G401 (cell line): ENCODE results near the gene MMP27. TPM values are rescaled to one million over a fixed set of nuclear protein-coding genes. Genes with fewer than 3 reads are reported as not detected.

Experiments
- DNase-seq: peaks from one replicate; pipeline ENCODE4 v3.0.0-alpha.2; 2015; ENCODE audit warnings: low spot score
- in situ Hi-C: cut with HindIII; loops from 2 replicates; pipeline ENCODE4 v1.10.0; 2016; ENCODE audit warnings: low sequenced_read_pairs, mixed read lengths
- total RNA-seq: library from RNA; depleted of rRNA; stranded (reverse); fragments of >200 nt; shearing (Covaris generic); gene quantifications from 2 replicates; pipeline ENCODE4 v1.2.3, GENCODE V29; 2014

MMP27 gene
- total RNA-seq, 1 experiment from 2014 or later: not detected

DNA sequence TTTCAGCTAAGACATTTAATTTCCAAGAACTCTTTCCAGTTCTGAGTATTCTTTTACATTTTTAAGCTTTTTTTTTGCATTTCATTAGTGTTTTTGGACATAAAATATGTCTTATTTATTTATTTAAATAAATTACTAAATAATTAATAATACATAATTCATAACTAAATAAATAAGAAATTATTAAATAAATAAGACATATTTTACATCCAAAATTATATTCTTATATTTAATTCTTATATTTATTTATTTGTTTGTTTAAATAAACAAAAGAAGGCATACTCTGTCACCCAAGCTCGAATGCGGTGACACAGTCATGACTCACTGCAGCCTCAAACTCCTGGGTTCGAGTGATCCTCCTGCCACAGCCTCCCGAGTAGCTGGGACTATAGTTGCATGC lies 3.1 kb upstream of the MMP27 start:
- in situ Hi-C loops: no loop called here
- no peak for DNase-seq

DNA sequence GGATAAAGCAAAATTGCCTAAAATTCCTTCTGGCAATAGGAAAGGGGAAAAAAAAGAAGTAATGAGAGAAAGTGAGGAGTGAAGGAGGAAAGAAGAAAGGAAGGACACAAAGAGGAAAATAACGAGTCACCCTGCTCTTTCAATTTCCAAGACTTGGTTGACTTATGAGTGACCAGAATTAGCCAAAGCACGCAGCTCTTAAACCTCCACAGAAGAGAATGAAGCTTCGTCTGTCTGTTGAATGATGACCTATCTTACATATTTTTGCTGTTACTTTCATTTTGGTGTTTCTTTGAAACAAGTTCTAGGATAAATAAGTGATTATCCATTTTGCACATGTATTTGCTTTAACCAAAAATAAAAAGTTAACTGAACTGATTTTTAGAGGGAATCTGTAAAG lies 728 bp downstream of the MMP27 start:
- no peak for DNase-seq
- in situ Hi-C loops: no loop called here

DNA sequence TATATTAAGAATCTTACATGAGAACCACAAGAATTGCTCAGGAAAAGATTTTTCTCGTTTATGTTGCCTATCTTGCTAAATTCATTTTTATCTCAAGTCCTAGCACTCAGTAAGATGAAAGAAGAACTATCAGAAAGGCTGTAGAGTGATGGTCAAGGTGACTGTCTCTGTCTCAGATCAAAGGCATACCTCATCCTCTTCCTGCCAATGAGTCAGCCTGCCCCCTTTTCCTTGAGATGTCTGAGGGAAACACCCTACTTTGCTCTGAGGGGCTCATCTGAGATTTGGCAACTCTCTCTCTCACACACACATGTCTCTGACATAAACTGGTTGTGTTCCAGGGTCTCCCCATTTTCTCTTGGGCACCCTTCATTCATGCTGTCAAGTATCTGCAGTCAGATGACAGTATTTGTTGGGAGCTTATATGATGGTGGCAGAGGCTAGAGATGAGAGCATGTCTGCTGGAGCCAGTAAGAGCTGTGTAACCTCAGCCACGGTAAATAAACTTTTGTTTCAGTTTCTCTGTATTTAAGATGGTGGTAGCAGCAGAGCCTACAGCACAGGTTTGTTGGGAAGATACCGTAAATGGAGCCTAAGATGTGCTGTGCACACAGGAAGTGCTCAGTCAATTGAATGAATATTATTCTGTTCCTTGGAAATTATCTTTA lies 1.6 kb downstream of the MMP27 start:
- no peak for DNase-seq
- in situ Hi-C loops: no loop called here

DNA sequence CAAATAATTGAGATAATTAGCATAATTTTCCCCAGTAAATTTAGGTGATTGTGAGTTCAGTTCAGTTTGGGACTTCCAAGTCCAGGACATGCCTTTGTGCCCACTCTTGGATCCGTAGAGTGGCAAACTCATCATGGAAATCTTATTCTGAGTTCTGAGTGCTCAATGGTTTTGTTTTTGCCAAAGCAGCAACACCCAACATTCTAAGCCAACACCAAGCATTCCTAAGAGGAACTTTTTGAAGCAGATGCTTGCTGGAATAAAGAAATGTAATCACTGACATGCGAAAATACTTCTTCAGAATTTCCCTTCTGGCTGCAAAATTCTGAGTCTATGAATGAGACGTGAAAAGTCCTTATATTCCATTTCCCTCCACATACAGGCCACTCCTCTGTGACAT lies 10.4 kb downstream of the MMP27 start:
- in situ Hi-C loops: no loop called here
- no peak for DNase-seq

DNA sequence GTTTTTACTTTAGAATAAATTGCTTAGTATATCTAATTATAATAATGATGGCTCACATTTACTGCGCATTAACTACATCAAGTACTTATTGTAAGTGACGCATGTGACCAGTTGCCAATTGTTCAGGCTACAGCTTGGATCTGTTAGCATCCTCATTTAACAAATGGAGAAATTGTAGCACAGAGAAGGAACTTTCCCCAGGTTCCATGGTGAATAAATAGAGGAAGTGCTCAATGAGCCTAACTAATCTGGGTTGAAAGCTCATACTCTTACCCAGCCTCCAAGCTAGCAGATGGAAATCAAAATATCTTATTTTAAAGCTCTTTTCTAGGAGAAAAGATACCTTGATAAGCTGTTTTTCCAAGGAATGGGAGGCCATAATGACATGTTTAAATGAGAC lies 19.8 kb downstream of the MMP27 start:
- in situ Hi-C loops: no loop called here

DNA sequence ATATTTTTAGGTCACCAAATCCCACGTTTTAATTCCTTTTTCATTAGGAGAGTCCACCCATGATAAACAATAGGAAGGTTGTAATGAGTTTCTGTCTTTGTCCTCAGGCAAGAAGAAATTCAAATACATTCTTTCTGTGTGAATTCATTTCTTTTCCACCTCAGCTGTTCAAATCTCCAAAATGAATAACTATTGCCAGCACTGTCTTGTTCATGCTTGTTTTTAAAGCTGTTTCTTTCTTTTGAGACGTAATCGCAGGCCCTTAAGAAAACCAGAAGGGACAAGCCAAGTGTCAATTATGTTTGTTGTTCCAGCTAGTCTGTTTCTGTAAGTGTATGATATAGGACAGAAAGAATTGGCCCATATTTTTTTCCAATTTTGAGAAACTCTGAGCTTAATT lies 20.2 kb downstream of the MMP27 start:
- in situ Hi-C loops: no loop called here
- DNase-seq: no peak

More for the DNA sequence above, 19.8 kb downstream of the MMP27 start:
- no peak for DNase-seq

DNA sequence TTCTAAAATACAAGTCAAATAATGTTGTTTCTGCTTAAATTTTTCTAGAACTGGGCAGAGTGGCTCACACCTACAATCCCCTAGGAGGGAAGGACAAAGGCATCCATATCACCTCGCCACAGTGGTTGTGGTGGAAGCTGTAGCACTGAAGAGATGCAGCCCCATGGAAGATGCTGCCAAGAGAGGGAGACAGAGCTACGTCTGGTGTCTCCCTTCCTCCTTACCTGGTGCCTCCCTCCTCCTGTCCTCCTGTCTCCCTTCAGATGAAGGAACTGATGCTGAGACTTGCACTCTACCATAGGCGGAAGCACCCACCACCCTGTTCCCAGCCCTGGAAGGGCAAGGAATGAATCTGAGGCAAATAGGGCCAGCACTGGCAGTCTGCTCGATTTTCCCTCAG lies 22.3 kb downstream of the MMP27 start:
- DNase-seq: no peak
- in situ Hi-C loops: no loop called here

DNA sequence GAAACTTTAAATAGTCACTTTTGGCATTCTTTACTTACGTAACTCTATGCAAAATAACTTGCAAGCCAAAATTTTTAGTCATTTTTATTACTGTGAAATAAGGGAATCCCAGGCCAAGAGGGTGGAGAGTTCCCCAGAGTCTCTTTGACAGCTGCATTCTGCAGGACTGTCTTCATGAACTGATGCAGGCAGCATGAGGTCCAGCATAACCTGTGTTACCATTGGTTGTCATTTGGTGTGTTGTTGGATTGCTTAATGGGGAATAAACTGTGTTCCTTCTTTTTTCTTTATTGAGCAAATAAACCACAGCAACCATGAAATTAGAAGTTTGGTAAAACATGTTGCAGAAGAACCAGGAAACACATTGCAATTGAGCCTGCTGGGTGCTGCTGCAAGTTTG lies 24.6 kb downstream of the MMP27 start:
- in situ Hi-C loops: no loop called here
- DNase-seq: no peak

DNA sequence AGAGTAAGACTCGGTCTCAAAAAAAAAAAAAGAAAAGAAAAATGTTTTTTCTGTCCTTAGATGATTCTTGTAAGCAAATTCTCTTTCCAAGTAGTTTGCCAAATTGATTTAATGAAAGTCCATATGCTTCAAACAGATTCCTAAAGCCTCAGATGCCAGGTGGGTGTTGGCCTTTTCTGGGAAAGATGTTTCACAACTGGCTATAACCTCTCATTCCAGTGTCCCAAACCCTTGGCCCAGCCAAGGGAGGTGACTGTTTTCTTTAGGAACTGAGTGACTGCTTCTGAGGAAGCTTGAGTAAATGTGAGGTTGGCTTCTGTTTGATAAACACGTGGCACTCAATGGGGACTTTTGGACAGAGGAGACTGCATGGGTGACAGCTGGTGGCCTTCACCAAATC lies 27.5 kb downstream of the MMP27 start:
- DNase-seq: no peak
- in situ Hi-C loops: no loop called here

DNA sequence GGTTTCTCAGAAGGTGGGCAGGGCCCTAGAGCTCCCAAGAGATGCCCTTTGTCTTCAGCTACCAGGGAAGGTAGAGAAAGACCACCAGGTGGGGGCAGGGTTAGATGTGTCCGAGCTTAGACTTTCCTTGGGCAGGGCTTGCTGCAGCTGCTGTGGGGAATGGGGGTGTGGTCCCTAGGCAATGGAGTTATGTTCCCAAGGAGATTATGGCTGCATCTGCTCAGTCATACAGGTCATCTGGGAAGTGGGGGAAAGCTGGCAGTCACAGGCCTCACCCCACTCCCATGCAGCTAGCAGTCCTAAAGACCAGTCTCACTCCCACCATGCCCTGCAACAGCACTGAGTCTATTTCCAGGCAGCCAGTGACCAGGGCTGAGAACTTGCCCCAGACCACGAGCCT lies 29.5 kb downstream of the MMP27 start:
- DNase-seq: no peak
- in situ Hi-C loops: no loop called here

DNA sequence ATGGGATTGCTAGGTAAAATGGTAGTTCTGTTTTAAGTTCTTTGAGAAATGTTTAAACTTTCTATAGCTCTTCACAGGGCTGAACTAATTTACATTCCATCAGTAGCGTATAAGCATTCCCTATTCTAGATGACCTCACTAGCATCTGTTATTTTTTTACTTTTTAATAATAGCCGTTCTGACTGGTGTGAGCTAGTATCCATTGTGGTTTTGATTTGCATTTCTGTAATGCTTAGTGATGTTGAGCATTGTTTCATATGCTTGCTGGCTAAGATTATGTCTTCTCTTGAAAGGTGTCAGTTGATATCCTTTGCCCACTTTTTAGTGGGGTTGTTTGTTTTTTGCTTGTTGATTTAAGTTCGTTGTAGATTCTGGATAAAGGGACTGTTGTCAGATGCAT lies 35.9 kb downstream of the MMP27 start:
- in situ Hi-C loops: no loop called here
- no peak for DNase-seq

DNA sequence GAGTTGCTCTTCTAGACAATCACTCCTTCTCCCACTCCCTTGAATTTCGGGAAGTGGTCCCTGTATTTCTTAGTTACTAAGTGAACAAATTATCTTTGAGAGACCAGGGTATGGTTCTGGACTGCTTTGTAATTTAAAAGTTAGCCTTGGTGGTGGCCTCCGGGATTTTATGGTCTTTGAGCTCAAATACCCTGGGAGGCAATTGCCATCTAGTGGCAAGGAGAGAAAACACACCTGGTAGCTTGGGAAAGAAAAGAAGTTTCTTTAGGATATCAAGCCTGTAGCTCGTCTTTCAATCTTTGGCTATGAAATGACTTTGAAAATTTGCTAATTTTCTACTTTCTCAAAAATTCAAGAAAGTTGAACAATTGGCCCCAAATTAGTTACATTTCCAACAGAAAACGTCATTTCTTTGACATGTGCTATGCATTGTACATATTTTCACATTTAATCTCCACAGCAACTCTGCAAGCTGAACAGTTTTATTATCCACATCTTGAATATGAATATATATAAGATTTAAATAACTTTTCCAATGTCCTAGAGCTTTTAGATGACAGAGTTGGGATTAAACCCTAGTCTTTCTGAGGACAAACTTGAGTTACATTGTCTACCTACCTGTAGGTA lies 39.1 kb downstream of the MMP27 start:
- DNase-seq: peak; percentile 8
- in situ Hi-C loops: no loop called here

DNA sequence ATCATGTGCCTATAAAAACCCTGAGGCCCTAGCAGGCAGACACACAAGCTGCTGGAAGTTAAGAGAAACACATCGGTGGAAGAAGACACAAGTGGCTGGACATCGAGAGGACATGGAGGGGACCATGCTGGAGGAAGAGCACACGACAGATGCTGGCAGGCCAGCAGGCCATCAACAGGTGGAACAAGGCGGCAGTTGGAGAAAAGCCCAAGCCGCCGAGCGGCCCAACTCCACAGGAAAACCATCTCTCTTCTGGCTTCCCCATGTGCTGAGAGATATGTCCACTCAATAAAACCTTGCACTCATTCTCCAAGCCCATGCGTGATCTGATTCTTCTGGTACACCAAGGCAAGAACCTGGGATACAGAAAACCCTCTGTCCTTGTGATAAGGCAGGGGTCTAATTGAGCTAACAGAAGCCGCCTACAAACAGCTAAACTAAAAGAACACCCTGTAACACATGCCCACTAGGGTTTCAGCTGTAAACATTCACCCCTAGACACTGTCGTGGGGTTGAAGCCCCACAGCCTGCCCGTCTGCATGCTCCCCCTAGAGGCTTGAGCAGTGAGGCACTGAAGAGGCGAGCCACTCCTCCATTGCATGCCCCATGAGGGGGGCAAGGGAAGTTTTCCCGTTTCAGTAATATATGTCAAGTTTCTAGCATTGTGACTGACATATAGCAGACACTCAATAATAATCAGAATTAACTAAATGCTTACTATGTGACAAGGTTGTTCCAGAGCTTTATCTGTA lies 41.4 kb downstream of the MMP27 start:
- no peak for DNase-seq
- in situ Hi-C loops: no loop called here

DNA sequence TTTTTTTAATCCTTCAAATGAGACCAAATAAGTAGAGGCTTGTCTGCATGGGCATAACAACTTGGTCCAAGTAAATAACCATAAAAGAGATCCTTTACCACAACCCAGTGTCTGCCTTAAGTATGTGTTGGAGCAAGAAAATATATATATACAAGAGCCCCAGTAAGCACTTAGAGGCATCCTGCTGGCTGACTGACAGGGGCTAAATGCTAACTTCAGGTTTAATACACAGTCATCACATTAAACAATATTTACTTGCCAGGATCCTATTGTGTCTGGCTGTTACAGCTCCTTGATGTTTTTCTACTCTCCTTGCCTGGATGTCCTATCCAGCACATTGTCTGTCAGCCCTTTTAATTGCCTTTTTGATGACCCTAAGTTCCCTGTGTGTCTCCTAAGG lies 43.0 kb downstream of the MMP27 start:
- in situ Hi-C loops: no loop called here
- no peak for DNase-seq

DNA sequence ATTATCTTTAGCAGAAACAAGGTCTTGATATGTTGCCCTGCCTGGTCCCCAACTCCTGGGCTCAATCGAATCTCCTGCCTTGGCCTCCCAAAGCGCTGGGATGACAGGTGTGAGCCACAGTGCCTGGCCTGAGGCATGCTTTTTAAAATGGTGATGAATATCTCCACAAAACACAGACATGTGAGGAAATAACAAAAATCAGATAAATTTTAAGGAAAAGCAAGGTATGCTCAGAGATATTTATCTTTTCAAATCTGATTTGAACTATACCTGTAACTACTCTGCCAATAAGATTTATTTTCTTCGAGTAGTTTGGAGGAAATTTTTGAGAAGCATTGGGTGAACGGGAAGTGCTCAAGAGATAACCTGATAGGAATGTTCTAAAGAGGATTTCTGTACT lies 44.5 kb downstream of the MMP27 start:
- in situ Hi-C loops: no loop called here
- no peak for DNase-seq

DNA sequence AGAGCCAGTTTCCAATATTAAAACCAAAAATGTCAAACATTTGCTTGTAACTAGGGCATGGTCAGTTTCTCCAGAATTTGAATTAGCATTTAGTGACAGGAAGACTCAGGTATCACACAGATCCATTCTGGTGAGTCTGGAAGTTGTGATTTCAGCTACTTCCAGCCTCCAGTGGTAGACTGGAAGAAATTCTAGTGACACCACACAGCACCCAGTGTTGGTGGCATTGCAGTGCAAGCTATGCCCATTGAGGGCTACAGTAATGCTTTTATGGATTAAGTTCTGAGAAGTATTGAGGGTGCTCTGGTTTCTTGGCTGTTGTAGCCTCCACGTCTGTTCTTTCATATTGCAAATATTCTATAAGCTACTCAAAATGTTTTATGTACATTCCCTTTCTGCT lies 49.0 kb downstream of the MMP27 start:
- in situ Hi-C loops: no loop called here
- no peak for DNase-seq

DNA sequence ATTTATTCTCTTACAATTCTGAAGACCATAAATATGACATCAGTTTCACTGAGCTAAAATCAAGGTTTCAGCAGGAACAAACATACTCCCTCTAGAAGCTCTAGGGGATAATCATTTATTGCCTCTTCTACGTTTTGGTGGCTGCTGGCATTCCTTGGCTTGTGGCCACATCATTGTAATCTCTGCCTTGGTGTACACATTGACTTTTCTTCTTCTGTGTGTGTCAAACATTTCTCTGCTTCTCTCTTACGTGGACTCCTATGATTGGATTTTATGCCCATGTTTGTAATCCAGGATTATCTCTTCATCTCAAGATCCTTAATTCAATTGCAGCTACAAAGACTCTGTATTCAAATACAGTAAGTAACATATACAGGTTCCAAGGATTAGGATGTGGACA lies 50.0 kb downstream of the MMP27 start:
- in situ Hi-C loops: no loop called here
- no peak for DNase-seq

DNA sequence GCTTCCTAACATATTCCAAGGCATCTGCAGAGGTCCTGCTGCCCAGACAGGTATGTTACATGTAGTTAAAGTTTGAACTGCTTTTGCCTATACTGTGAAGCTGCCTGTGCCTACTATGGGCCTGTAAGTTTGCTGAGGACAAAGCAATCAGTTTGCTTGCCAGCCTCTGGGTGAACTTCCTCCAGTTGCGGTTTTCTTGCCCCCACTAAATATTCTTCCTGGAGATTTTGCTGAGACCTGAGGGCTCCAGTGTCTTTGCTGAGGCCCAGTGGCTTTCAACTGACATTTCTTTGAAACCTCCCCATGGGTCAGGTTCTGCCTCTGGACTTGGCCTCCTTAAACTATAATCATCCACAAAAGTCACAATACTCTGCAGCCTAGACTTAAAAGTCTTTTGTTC lies 50.8 kb downstream of the MMP27 start:
- no peak for DNase-seq
- in situ Hi-C loops: no loop called here

DNA sequence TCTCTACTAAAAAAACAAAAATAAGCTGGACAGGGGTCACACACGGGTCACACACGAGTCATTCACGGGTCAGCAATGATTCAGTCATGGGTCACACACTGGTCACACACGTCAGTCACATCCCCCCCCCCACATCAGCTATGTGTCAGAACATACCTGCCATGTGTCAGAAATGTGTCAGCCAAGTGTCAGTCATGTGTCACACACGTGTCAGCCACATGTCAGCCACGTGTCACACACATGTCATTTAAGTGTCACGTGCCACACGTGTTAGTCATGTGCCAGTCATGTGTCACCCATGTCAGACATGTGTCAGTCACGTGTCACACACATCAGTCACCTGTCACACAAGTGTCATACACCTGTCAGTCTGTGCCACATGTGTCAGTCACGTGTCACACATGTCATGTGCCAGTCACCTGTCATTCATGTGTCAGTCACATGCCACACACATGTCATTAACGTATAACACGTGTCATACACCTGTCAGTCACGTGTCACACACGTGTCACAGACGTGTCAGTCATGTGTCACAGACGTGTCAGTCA lies 51.8 kb downstream of the MMP27 start:
- DNase-seq: no peak
- in situ Hi-C loops: no loop called here

DNA sequence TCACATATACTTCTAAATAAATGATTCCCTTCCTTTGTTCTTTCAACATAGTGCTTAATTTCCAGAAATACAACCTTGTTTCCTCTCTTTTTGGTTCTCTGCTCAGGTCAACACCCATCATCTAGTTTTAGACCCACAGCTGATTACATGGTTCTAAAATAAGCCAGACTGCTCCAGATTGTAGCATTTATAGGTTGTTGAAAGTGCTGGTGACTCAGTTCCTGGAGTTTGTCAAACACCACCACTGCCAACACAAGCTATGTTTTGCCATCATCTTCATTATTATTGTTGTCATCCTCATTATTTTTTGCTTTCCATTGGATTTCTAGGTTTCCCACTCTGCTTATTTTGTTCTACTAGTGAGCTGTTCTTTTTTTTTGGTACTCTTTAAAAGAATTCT lies 58.1 kb downstream of the MMP27 start:
- in situ Hi-C loops: no loop called here
- no peak for DNase-seq
